ENCODE results near the gene PSMB8.

GRCh38 chr6:32888576-32888975, 44.7 kb upstream of the PSMB8 start:
- TF ChIP-seq NFRKB (IDR thresholded peaks at IDR 0.05) (no peak), CTBP1 (IDR thresholded peaks at IDR 0.05; ENCODE audit: borderline replicate concordance) (no peak)
